GM12878 (cell line): ENCODE data around the gene KTI12. TPM values are rescaled to one million over a fixed set of nuclear protein-coding genes. Genes with fewer than 3 reads are reported as not detected.

Source experiments
- HDAC2 ChIP-seq: fragments of 200-600 bp; sonication (generic); IDR thresholded peaks from 2 replicates; pipeline ENCODE4 v1.6.1; 2017
- KDM1A ChIP-seq: fragments of 200-600 bp; sonication (generic); IDR thresholded peaks from 2 replicates; pipeline ENCODE4 v1.6.1; 2016; ENCODE audit warnings: borderline replicate concordance
- MTA3 ChIP-seq: IDR thresholded peaks from 2 replicates; pipeline ENCODE4 v1.6.1; 2012; ENCODE audit warnings: low read length, inconsistent platforms, borderline replicate concordance
- MXI1 ChIP-seq: fragments of 150-350 bp; IDR thresholded peaks from 2 replicates; pipeline ENCODE4 v1.6.1; 2011; ENCODE audit warnings: low read depth, mild to moderate bottlenecking, inconsistent platforms, low read length, improper control_type of control experiment
- ZBED1 ChIP-seq: IDR thresholded peaks from 2 replicates; pipeline ENCODE4 v1.6.1; 2016; ENCODE audit warnings: borderline replicate concordance
- polyA plus RNA-seq, 11 experiments: library from polyadenylated mRNA; depleted of rRNA in 4 of 11; unstranded in 6 of 11; stranded (reverse) in 5 of 11; fragments of >200 nt; fragmentation: Nextera tagmentation in 4 of 11; fragmentation: Illumina TruSeq in 1 of 11; extraction: Ambion mirVana in 4 of 11; extraction: Trizol in 1 of 11; gene quantifications; 1 replicate in 1 of 11; 2 replicates in 10 of 11; pipeline versions ENCODE4 v1.2.1 to v1.2.3, GENCODE V29; 2011 to 2016; ENCODE audit warnings: inconsistent platforms in 2 of 11, missing spikeins in 2 of 11, low read depth in 1 of 11
- total RNA-seq, 4 experiments: library from RNA; depleted of rRNA in 3 of 4; stranded (reverse); fragments of >200 nt in 3 of 4; fragmentation: Illumina TruSeq in 1 of 4; extraction: Trizol in 1 of 4; gene quantifications; 2 replicates each; pipeline versions ENCODE4 v1.2.1 to v1.2.3, GENCODE V29; 2013 to 2021
- TF ChIP-seq, protein P1 (sequence below): IDR thresholded peaks from 2 replicates; pipeline ENCODE4 v1.6.1; 2012; ENCODE audit warnings: mild to moderate bottlenecking, low read depth, low read length
- TF ChIP-seq, protein P2 (sequence below): IDR thresholded peaks from 2 replicates; pipeline ENCODE4 v1.6.1; 2012; ENCODE audit warnings: low read depth, low read length, improper control_type of control experiment
- TF ChIP-seq, protein P3 (sequence below): fragments of 450-650 bp; formaldehyde crosslinking; IDR thresholded peaks from 2 replicates; pipeline ENCODE4 v1.5.0; 2022; ENCODE audit warnings: mild to moderate bottlenecking, missing genetic modification characterization
- TF ChIP-seq, protein P4 (sequence below): fragments of 450-650 bp; IDR thresholded peaks from 2 replicates; pipeline ENCODE4 v1.6.1; 2016; ENCODE audit warnings: mild to moderate bottlenecking

The KTI12 gene
- total and polyA plus RNA-seq, 10 of the 15 experiments (the other 5 are each of a cell fraction or from before 2014, with no cell fraction given): 2.7 to 32.4 (median 17.6) TPM

DNA sequence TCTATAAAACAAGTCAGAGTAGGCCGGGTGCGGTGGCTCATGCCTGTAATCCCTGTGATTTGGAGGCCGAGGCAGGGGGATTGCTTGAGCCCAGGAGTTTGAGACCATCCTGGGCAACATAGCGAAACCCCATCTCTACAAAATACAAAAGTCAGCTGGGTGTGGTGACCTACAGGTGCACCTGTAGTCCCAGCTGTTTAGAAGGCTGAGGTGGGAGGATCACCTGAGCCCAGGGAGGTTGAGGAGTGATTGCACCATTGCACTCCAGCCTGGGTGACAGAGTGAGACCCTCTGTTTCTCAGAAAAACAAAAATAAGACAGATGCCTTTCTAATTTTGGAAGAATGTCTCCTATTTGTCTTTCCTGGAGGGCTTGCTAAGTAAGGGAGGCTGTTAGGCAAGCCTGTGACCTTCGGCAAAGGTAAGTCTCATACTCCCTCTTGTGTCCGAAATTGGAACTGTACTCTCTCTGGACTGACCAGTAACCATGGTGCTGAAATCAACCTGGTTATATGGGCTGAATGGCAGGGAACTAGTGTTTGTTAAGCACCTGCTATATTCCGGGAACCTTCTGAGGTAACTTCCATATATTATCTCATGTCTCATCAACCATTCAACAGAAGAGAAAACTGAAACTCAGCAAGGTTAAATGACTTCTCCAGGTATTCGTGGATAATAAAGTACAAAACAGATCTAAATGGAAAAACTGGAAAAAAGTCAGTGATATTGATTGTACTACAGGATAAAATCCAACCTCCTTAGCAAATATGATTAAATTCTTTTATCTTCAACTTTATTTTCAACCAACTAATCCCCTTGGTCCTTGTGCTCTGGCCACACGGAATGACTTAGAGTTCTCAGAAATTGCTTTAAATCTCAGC, 31.3 kb downstream of the KTI12 start (continued):
- TF ChIP-seq, protein P1, sequence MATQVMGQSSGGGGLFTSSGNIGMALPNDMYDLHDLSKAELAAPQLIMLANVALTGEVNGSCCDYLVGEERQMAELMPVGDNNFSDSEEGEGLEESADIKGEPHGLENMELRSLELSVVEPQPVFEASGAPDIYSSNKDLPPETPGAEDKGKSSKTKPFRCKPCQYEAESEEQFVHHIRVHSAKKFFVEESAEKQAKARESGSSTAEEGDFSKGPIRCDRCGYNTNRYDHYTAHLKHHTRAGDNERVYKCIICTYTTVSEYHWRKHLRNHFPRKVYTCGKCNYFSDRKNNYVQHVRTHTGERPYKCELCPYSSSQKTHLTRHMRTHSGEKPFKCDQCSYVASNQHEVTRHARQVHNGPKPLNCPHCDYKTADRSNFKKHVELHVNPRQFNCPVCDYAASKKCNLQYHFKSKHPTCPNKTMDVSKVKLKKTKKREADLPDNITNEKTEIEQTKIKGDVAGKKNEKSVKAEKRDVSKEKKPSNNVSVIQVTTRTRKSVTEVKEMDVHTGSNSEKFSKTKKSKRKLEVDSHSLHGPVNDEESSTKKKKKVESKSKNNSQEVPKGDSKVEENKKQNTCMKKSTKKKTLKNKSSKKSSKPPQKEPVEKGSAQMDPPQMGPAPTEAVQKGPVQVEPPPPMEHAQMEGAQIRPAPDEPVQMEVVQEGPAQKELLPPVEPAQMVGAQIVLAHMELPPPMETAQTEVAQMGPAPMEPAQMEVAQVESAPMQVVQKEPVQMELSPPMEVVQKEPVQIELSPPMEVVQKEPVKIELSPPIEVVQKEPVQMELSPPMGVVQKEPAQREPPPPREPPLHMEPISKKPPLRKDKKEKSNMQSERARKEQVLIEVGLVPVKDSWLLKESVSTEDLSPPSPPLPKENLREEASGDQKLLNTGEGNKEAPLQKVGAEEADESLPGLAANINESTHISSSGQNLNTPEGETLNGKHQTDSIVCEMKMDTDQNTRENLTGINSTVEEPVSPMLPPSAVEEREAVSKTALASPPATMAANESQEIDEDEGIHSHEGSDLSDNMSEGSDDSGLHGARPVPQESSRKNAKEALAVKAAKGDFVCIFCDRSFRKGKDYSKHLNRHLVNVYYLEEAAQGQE: peak; percentile 94
- TF ChIP-seq, protein P2, sequence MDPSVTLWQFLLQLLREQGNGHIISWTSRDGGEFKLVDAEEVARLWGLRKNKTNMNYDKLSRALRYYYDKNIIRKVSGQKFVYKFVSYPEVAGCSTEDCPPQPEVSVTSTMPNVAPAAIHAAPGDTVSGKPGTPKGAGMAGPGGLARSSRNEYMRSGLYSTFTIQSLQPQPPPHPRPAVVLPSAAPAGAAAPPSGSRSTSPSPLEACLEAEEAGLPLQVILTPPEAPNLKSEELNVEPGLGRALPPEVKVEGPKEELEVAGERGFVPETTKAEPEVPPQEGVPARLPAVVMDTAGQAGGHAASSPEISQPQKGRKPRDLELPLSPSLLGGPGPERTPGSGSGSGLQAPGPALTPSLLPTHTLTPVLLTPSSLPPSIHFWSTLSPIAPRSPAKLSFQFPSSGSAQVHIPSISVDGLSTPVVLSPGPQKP: no peak
- TF ChIP-seq, protein P3, sequence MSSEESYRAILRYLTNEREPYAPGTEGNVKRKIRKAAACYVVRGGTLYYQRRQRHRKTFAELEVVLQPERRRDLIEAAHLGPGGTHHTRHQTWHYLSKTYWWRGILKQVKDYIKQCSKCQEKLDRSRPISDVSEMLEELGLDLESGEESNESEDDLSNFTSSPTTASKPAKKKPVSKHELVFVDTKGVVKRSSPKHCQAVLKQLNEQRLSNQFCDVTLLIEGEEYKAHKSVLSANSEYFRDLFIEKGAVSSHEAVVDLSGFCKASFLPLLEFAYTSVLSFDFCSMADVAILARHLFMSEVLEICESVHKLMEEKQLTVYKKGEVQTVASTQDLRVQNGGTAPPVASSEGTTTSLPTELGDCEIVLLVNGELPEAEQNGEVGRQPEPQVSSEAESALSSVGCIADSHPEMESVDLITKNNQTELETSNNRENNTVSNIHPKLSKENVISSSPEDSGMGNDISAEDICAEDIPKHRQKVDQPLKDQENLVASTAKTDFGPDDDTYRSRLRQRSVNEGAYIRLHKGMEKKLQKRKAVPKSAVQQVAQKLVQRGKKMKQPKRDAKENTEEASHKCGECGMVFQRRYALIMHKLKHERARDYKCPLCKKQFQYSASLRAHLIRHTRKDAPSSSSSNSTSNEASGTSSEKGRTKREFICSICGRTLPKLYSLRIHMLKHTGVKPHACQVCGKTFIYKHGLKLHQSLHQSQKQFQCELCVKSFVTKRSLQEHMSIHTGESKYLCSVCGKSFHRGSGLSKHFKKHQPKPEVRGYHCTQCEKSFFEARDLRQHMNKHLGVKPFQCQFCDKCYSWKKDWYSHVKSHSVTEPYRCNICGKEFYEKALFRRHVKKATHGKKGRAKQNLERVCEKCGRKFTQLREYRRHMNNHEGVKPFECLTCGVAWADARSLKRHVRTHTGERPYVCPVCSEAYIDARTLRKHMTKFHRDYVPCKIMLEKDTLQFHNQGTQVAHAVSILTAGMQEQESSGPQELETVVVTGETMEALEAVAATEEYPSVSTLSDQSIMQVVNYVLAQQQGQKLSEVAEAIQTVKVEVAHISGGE (CRISPR knock-in tag): no peak
- no peak for TF ChIP-seq HDAC2
- 0 out of 2 replicates have a peak, but pooled peaks have one; percentile 16 for TF ChIP-seq MXI1
- TF ChIP-seq, protein P4, sequence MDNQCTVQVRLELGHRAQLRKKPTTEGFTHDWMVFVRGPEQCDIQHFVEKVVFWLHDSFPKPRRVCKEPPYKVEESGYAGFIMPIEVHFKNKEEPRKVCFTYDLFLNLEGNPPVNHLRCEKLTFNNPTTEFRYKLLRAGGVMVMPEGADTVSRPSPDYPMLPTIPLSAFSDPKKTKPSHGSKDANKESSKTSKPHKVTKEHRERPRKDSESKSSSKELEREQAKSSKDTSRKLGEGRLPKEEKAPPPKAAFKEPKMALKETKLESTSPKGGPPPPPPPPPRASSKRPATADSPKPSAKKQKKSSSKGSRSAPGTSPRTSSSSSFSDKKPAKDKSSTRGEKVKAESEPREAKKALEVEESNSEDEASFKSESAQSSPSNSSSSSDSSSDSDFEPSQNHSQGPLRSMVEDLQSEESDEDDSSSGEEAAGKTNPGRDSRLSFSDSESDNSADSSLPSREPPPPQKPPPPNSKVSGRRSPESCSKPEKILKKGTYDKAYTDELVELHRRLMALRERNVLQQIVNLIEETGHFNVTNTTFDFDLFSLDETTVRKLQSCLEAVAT: no peak
- TF ChIP-seq ZBED1: no peak
- no peak for TF ChIP-seq MTA3
- no peak for TF ChIP-seq KDM1A
